Gastrocnemius medialis (tissue), 4 donors: ENCODE results near the gene CCSER1.
"Not testable (repeated sequence)": the region's sequence is repeated elsewhere in the genome, so short reads cannot be mapped to it uniquely, and the experiment has no call there.

ENCODE experiments used
- POLR2A ChIP-seq, 2 donors: fragments of 450-650 bp; IDR thresholded peaks; one replicate each; pipeline ENCODE4 v1.6.1; 2017; ENCODE audit warnings: antibody characterized with exemption in 2 of 2, mild to moderate bottlenecking in 2 of 2, moderate library complexity in 2 of 2
- TF ChIP-seq, protein P1 (sequence below), 5 experiments: fragments of 450-650 bp in 3 of 5; fragments of 200-600 bp in 2 of 5; sonication (generic) in 2 of 5; IDR thresholded peaks in 4 of 5; conservative IDR thresholded peaks in 1 of 5; 1 replicate in 4 of 5; 2 replicates in 1 of 5; pipeline ENCODE4 v1.5.1; 2016 to 2019; ENCODE audit warnings: antibody characterized with exemption in 5 of 5, mild to moderate bottlenecking in 3 of 5, moderate library complexity in 3 of 5

DNA sequence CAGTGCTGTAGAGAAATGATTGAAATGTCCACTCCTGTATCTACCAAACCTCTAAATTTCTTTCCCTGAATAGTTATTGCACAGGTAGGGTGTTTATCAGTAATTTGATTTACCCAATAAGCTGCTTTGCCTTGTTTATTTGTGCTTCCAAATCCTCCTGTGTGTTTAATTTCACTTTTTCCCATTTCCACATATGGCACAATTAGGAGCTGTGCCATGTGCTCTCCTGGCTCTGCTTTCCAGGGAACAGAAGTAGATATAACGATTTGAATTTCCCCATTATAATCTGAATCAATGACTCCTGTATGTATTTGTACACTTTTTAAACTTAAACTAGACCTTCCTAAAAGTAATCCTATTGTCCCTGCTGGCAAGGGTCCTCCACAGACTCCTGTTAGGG lies 1057.9 kb downstream of the CCSER1 start:
- TF ChIP-seq, protein P1, sequence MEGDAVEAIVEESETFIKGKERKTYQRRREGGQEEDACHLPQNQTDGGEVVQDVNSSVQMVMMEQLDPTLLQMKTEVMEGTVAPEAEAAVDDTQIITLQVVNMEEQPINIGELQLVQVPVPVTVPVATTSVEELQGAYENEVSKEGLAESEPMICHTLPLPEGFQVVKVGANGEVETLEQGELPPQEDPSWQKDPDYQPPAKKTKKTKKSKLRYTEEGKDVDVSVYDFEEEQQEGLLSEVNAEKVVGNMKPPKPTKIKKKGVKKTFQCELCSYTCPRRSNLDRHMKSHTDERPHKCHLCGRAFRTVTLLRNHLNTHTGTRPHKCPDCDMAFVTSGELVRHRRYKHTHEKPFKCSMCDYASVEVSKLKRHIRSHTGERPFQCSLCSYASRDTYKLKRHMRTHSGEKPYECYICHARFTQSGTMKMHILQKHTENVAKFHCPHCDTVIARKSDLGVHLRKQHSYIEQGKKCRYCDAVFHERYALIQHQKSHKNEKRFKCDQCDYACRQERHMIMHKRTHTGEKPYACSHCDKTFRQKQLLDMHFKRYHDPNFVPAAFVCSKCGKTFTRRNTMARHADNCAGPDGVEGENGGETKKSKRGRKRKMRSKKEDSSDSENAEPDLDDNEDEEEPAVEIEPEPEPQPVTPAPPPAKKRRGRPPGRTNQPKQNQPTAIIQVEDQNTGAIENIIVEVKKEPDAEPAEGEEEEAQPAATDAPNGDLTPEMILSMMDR (IDR thresholded peaks at IDR 0.05 in 4 of 5, conservative IDR thresholded peaks at IDR 0.05 in 1 of 5), result not testable (repeated sequence)
- not testable (repeated sequence) for TF ChIP-seq POLR2A (IDR thresholded peaks at IDR 0.05)
